HCEC 1CT (cell line): Measurements from ENCODE around the gene CCL1.

ENCODE experiments used
- DNase-seq: peaks from one replicate; pipeline ENCODE4 v3.0.0-alpha.2; 2017

CCL1 gene

DNA sequence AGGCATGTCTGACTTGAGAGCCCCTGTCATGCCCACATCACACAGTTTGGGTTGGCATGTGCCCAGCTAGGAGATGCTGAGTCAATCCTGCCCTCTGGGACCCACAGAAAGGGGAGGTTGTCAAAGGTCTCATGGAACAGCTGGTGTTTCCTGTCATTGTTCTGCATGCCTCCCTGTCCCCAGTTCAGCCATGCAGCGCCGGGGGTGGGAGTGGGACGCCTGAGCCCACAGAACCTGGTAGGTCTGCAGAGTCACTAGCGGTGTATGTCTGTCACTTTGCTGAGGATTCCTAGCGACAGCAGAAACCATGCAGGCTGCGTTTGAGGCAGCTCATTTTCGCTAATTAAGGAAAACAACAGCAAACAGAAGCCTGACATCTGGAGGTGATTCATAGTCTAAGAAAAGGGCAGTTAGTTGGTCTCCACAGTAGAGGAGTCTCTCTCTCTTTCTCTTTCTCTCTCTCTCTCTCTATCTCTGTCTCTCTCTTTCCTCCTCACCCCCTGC lies 19.6 kb upstream of the CCL1 start:
- no peak for DNase-seq

DNA sequence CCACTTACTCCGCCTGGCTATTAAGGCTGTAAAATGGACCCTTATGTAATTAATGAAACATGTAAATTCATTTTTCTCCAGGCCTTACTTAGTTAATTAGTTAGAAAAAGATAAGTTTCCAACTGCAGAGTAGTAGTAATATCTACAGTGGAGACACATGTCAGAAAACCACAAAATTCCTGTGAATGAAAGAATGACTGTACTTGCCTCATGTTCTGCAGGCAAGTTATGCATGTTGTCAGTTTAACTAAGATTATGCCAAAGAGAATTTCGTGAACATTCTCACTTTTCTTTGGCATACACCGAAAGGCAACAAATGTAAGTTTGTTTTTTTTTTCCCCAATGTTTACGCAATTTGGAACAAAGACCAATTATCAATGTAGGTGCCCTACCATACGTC lies 16.8 kb upstream of the CCL1 start:
- DNase-seq = no peak

DNA sequence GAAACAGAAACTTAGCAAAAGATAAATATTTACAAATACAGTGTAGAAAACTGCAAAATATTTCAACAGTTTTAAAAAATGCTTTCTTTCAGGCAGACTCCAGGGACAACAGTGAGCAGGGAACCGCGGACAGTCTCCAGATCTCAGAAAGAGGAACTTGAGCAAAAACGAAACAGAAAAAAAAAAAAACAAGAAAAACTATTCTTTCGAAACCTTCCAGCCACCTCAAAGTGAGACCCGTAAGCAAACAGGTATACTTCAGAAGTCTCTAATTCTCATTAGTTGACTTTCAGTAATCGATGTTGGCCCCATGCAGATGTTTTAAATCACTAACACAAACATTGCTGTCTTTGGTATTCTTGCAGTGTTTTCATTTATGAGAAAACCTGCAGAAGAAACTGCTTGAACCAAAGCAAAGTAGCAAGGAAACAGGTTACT lies 15.7 kb upstream of the CCL1 start:
- no peak for DNase-seq

DNA sequence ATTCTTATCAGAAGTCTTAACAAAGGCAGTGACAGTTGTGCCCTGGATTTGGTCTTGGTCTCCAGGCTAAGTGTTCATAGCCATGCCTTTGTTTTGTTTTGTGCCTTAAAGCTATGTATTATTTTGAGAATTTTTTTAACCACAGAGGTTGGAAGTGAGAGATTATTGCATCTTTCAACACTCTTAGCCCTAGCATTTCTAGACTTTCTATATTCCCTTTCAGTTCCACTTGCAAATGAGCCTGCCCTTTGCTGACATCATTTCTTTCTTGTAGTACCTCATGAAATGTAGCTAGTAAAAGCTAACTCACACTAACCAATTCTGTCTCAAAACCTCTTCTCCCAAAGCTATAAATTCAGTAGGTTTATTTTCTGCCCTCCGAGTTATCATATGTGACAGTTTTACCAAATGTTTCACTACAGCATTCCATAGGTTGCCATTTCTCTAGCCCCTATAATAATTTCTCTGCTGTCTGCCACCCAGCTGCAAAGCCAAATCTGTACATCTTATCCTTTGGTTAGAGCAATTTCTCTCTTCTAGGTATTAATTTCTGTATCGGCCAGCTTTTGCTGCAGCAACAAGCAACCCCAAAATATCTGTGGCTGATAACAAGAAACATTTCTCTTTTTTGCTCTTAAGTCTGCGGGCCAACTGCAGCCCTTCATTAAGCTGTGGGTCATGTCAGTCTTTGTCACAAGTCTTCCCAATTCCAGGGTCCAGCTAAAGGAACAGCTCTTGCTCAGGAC lies 14.2 kb upstream of the CCL1 start:
- DNase-seq = no peak

DNA sequence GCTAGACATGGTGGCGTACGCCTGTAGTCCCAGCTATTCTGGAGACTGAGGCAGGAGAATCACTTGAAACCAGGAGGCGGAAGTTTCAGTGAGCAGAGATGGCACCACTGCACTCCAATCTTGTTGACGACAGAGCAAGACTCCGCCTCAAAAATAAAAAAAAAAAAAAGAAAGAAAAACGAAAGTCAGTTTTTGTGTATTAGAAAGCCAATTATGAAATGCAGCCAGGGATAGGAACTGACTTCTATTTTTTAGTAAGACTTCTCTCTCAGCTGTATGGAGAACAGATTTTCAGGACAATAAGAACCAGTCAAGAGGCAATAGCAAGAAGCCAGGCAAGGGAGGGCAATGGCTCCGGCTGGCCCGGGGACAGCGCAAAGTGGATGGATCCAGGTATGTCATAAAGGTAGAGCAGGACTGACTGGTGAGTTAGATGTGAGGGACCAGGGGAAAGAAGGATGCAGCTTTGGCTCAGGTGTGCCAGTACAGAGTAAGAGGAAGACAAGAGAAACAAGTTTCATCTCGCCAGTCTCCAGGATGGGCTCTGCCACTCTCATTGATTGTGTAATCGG lies 12.5 kb upstream of the CCL1 start:
- no peak for DNase-seq

GRCh38 chr17:34374457-34374856 lies 11.4 kb upstream of the CCL1 start:
- DNase-seq = no peak

DNA sequence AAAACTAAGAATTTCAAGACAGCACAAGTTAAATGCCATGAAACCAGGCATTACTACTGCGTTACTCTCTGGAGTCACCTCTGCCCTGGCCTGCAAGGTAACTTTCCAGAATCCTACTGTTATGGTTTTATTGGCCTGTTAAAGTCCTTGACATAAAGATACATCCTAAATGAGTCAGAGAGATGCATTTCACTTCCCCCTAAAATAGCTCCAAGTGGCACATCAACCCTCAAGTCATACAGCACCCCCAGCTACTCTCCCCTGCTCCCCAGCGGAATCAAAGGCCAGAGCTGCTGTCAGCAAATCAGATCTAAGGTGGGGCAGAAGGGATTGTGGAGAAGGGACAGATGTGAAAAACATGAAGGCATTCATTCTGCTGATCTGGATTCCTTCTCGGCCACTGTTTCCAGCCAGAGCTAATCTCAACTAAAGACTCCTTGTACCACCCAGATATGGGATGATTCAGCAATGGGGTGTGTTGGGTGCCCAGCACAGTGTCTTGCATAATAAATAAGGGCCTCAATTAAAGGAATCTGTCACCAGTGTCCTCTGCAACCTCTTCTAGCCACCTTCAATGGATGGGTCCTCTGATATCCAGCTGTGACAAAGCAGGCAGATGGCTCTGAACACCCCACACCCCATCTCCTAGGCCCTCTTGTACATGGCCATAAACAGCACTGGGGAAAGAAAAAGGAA lies 8.5 kb upstream of the CCL1 start:
- no peak for DNase-seq

- DNase-seq = no peak
Measured at GRCh38 chr17:34370997-34371395, 8.0 kb upstream of the CCL1 start.

- no peak for DNase-seq
Measured at GRCh38 chr17:34370376-34370996, 7.5 kb upstream of the CCL1 start.

DNA sequence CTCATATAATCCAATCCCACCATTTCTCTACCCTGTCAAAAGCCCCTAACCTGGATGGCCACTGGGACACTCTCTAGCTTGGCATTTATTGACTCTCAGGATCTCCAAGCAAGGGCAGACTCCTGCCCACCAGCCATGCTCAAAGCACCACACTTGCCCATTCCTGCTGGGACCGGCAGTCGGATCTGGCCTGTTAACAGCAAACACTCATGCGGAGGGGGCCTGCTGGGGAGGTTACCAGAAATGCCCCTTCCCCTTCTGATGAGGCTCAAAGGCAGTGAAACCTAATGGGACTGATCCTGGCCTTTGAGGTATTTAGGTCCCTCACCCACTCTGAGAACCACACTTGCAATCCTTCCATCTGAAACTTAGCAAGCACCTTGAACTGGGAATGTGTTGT lies 6.5 kb upstream of the CCL1 start:
- no peak for DNase-seq

GRCh38 chr17:34368946-34369500 lies 6.0 kb upstream of the CCL1 start:
- DNase-seq = no peak

GRCh38 chr17:34368196-34368945 lies 5.3 kb upstream of the CCL1 start:
- DNase-seq = no peak

DNA sequence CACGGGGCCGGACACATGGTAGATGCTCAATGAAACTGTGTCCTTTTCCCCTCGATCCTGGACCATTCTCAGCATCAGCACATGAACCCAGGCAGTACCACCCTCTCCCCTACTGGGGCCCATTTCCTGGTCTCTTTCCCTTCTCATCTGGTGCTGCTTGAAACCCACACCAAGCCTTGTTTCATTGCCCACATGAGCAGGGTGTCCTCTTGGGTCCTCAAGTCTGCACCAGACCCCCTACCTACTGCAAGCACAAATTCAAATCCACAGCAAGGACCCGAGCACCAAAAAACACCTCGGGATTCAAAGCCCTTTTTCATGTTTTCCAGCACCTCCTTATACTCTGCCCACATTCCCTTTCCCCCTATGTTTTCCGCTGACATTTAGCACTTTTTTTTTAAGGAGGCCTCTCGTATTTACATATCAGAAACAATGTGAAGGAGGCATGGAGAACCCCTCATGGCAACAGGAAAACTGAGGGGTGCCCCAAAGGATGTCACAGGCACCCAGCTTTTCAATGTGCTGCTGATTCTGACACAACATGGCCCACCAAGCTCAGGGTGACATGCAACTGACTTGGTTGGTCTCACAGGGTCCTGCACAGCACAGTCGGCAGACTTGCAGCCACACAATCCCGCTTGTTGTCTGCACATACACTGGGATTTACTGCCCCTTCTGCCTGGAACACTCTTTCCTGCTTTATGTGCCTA lies 4.6 kb upstream of the CCL1 start:
- DNase-seq = no peak

- DNase-seq = no peak
Measured at GRCh38 chr17:34366529-34367107, 3.6 kb upstream of the CCL1 start.

DNA sequence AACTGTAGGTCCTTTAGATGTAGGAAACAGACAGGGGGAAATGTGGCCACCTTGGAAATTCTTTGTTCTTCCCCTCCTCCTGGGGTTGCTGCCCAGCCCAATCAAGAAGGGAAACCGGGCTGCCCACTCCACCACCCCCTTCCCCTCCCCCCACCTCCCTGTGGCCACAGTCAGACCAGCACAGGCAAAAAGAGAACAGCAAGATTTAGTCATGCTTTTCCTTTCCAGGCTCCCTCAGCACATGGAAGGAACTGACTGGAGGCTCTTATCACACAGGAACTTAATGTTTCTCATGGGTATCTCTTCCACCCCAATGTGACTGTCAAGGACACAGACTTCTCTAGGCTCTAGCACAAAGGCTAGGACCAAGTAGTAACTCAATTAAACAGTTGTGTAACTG lies 3.0 kb upstream of the CCL1 start:
- DNase-seq = no peak

DNA sequence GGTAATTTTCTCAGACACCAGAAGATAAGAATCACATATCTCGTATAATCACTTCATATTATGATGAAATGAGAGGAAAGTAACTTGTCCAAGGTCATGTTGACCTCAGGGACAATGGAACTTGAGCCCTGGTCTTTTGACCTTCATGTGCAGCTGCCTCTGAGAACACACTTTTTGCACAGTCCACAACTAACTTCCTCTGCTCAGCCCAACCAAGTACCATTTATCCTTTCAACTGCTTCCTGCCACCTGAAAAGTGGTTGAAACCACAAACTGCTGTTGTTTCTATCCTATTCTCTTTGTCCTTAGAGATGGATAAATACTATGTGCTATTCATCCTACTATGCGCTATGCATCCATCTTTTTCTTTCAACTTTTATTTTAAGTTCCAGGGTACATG lies 2.3 kb upstream of the CCL1 start:
- DNase-seq = no peak

- DNase-seq = no peak
Measured at GRCh38 chr17:34364751-34365150, 1.7 kb upstream of the CCL1 start.

DNA sequence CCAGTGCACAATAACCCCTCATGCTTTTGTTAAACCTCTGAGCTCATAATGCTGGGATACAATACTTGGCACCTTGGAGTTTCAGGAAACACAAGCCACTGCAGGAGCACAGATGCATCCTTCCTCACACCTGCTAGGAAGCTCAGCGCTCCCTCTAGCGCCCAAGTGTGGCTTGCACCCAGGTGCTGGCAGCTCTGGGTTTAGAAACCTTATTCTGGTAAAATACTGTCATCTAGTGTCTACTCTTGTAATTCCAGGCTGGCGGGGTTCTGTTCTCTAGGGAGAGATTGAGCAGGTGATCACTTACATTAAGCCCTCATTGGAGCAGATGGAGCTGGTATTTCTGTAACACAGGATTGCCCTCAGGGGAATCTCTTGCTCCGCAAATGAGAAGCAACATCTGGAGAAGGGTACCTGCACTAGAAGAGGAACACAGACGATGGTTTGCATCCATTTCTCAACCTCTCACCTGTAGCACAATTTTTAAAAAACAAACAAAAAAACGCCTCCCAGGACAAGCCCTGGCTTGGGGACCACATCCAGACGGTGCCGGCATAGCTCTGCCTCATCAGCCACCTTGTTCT lies 1.5 kb downstream of the CCL1 start:
- DNase-seq = peak; percentile 86

DNA sequence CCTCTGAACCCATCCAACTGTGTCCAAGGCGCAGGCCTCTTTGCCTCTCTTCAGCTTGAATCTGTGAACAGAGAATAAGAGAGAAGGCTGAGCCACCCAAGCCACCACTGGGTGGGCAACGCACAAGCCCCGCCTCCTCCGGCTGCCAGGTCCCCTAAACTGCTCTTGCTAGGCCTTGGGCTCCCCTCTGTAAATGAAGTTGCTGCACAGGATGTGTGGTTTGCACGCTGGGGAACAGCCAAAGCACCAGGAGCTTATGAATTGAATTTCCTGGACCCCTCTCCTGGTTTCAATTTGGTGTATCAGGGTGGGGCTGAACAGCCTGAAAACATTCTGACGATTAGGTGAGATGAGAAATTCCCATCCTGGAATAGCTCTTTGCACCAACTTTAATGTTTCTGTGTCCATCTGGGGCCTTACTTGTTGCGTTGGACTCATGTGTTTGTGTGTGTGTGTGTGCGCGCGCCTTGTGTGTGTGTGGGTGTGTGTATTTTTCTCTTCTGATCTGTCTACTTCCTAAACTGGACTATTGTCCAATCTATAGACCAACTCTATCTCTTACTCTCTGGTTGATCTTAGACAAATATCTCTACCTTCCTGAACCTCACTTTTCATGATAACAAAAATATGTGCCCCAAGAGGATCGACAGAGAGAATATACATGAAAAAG lies 2.3 kb downstream of the CCL1 start:
- DNase-seq = no peak

DNA sequence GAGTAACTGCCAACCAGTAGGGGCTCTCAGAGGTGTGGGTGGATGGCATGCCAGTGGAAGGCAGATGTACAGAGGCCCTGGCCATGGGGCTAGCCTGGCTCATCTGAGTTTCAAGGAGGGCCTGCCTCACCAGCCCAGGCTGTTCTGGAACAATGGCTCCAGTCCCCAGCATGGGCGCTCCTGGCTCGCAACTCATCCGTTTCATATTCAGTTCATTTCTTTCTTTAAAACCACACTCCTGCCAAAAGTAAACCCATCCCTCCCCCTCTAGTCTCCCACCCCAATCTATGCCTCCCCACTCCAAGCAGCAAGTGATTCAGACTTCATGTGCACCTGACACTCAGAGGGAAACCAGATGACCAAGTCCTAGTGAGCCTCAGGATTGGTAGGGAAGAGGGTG lies 4.4 kb downstream of the CCL1 start:
- no peak for DNase-seq

DNA sequence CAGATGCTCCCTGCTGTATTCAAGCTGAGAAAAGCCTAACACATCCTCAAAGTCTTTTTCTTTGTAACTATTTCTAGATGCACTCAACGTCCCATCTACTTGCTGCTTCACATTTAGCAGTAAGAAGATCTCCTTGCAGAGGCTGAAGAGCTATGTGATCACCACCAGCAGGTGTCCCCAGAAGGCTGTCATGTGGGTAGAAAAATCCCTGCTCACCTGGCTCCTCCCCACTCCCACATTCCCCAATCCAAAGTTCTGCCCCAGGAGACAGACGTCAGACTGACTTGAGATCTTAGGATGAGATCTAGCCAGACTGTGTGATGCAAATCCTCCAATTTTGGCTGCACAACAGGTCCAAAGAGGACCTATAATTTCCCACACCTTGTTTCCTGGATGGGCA lies 5.6 kb downstream of the CCL1 start:
- DNase-seq = no peak
